Fibroblast of mammary gland (primary cell): ENCODE results near the gene MCM3.

Experiments
- DNase-seq: peaks from one replicate; pipeline ENCODE4 v3.0.0-alpha.2; 2010; ENCODE audit warnings: low read depth
- H3K4me3 ChIP-seq: 2 replicates; pipeline ENCODE4 v1.5.1; 2011; ENCODE audit warnings: low read depth, mild to moderate bottlenecking, low read length, moderate library complexity; ENCODE audit not compliant: control insufficient read depth
- CTCF ChIP-seq: conservative IDR thresholded peaks from 2 replicates; pipeline ENCODE4 v1.5.1; 2011; ENCODE audit warnings: low read depth, low read length, inconsistent platforms; ENCODE audit not compliant: control insufficient read depth, insufficient read depth

The MCM3 gene

DNA sequence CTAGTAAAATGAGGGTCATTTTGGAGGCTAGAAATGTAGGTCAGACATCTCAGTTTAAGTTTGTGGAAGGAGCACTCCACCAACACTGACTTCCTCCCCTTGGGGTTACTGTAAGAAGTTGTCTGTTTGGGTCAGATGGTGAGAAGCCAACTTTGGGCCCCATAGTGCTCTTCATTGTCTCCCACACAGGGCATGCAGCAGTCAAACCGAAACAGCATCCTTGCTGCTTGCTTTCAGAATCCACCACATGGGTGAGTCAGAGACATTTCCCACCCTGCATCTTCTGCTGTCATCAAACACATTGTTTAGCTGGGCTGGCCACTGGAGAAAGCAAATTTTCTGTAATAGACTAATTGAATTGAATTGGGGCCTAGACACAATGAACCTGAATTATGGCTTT is 57.0 kb downstream of the MCM3 start:
- no peak for TF ChIP-seq CTCF

DNA sequence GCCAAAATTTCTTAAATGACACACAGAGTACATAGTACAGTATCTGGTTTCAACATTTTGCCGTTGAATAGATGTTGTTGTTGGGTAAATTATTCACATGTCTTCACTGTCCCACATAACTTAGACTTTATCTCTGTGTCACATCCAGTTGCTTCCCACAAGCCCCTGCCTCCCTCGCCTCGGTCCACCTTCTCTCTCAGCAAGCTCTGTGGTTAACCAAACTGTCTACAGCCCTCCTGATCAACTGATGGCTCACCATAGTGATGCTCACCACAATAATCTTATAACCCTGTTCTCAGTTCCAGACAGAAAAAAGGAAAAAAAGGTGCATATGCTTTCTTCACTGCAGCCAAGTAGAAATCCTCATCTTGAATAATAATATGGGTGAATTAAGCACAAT is 63.2 kb downstream of the MCM3 start:
- DNase-seq: no peak
- no peak for TF ChIP-seq CTCF
- no peak overlapping the region for H3K4me3 ChIP-seq

More for the DNA sequence above, 57.0 kb downstream of the MCM3 start:
- peak; percentile 5 for DNase-seq
- H3K4me3 ChIP-seq: no peak overlapping the region

GRCh38 chr6:52217761-52218160 is 66.8 kb downstream of the MCM3 start:
- no peak for TF ChIP-seq CTCF
- H3K4me3 ChIP-seq: no peak overlapping the region
- no peak for DNase-seq

- no peak for DNase-seq
- H3K4me3 ChIP-seq: no peak overlapping the region
- TF ChIP-seq CTCF: no peak
Measured at GRCh38 chr6:52216932-52217575, 67.5 kb downstream of the MCM3 start.

DNA sequence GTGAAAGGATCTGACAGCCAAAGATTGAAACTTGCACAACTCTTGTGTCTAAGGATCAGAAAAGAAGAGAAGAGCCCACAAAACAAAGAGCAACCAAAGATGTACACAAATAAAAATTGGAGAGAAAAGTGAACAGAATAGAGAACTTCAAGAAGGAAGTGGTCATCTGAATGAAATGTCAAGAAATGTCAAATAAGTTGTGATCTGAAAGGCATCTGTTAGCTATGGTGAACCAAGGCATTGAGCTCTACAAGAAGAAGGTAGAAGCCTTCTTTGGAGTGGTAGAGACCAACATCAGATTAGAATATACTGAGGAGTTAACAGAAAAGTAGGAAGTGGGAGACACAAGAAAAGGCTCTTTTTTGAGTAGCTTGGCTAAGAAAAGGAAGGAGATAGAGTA is 68.8 kb downstream of the MCM3 start:
- no peak for TF ChIP-seq CTCF
- no peak overlapping the region for H3K4me3 ChIP-seq
- no peak for DNase-seq
